ENCODE data around the gene MEGF11.

MEGF11 gene

DNA sequence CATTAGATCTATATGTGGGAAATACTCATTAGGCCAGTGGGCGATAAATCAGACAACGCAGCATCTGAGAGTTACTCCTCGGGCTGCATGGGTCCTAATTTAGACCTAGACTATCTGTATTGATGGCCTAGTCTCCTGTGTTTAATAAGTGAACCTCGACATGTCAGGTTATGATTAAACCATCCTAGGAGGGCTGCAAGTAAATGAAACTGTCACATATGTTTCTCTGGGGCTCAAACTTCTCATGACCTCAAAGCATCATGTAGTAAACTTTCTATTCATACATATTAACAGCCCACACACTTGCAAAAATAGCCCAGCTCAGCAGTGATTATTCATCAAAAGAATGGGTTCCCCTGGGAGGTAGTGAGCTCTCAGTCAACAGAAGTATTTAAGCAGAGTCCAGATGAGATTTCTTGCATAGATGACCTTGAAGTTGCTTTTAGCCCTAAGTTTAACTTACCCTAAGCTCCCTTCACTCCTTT, 332.7 kb downstream of the MEGF11 start:
- Histone ChIP-seq H3K36me3 (ENCODE audit: insufficient read depth, low read length) (no peaks in the 10 kb centered on the region), H3K9me2 (replicated peaks; ENCODE audit: low read depth, low read length) (no peaks in the 10 kb centered on the region), H2AFZ (ENCODE audit: low read length) (no peak overlapping the region), H3F3A (ENCODE audit: low read depth) (no peaks in the 10 kb centered on the region), H3K9ac (ENCODE audit: low read depth, low read length, poor library complexity, severe bottlenecking) (no peak overlapping the region), H3K79me2 (ENCODE audit: insufficient read depth, low read length) (no peaks in the 10 kb centered on the region), H3K9me3 (ENCODE audit: insufficient read depth, low read depth, low read length) (no peaks in the 10 kb centered on the region), H3K27me3 (ENCODE audit: insufficient read depth, low read length, poor library complexity, severe bottlenecking) (no peaks in the 10 kb centered on the region), H4K20me1 (ENCODE audit: insufficient read depth, low read length, poor library complexity, severe bottlenecking) (no peaks in the 10 kb centered on the region), H3K4me1 (ENCODE audit: insufficient read depth, low read length, poor library complexity, severe bottlenecking) (no peaks in the 10 kb centered on the region), H3K4me3 (ENCODE audit: low read length, poor library complexity, severe bottlenecking) (no peak overlapping the region), H3K4me2 (ENCODE audit: low read depth, low read length, poor library complexity, severe bottlenecking) (no peak overlapping the region)
- TF ChIP-seq, protein P1, sequence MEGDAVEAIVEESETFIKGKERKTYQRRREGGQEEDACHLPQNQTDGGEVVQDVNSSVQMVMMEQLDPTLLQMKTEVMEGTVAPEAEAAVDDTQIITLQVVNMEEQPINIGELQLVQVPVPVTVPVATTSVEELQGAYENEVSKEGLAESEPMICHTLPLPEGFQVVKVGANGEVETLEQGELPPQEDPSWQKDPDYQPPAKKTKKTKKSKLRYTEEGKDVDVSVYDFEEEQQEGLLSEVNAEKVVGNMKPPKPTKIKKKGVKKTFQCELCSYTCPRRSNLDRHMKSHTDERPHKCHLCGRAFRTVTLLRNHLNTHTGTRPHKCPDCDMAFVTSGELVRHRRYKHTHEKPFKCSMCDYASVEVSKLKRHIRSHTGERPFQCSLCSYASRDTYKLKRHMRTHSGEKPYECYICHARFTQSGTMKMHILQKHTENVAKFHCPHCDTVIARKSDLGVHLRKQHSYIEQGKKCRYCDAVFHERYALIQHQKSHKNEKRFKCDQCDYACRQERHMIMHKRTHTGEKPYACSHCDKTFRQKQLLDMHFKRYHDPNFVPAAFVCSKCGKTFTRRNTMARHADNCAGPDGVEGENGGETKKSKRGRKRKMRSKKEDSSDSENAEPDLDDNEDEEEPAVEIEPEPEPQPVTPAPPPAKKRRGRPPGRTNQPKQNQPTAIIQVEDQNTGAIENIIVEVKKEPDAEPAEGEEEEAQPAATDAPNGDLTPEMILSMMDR (conservative IDR thresholded peaks at IDR 0.05; ENCODE audit: low read length) = no peak

DNA sequence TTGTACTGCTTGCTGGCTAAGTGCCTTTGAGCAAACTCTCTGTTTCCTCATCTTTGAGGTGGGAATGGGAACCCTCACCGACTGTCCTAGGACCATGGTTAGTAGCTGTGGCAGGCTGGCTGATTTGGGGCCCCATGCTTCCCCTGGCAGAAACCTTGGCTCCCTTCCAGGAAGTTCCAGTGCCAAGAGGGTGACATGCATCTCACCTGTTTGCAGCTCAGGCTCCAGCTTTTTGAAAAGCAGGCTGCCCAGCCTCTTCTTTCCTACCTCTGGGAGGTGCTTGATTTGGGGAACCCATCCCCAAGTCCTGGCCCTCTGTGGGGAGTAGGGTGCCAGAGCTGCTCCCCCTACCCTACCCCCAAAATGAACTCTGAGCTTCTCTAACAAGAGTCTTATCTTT, 333.4 kb downstream of the MEGF11 start:
- Histone ChIP-seq H3K4me1 (ENCODE audit: insufficient read depth, low read length, poor library complexity, severe bottlenecking) (no peaks in the 10 kb centered on the region), H3K4me2 (ENCODE audit: low read depth, low read length, poor library complexity, severe bottlenecking) (no peak overlapping the region), H3K9ac (ENCODE audit: low read depth, low read length, poor library complexity, severe bottlenecking) (no peak overlapping the region), H3F3A (ENCODE audit: low read depth) (no peaks in the 10 kb centered on the region), H3K9me3 (ENCODE audit: insufficient read depth, low read depth, low read length) (no peaks in the 10 kb centered on the region), H4K20me1 (ENCODE audit: insufficient read depth, low read length, poor library complexity, severe bottlenecking) (no peaks in the 10 kb centered on the region), H3K9me2 (replicated peaks; ENCODE audit: low read depth, low read length) (no peaks in the 10 kb centered on the region), H3K27me3 (ENCODE audit: insufficient read depth, low read length, poor library complexity, severe bottlenecking) (no peaks in the 10 kb centered on the region), H3K79me2 (ENCODE audit: insufficient read depth, low read length) (no peaks in the 10 kb centered on the region), H3K36me3 (ENCODE audit: insufficient read depth, low read length) (no peaks in the 10 kb centered on the region), H2AFZ (ENCODE audit: low read length) (no peak overlapping the region), H3K4me3 (ENCODE audit: low read length, poor library complexity, severe bottlenecking) (no peak overlapping the region)
- TF ChIP-seq, protein P1 (conservative IDR thresholded peaks at IDR 0.05; ENCODE audit: low read length) = no peak
- no peak for TF ChIP-seq EZH2phosphoT487 (IDR thresholded peaks at IDR 0.05; ENCODE audit: borderline replicate concordance)

DNA sequence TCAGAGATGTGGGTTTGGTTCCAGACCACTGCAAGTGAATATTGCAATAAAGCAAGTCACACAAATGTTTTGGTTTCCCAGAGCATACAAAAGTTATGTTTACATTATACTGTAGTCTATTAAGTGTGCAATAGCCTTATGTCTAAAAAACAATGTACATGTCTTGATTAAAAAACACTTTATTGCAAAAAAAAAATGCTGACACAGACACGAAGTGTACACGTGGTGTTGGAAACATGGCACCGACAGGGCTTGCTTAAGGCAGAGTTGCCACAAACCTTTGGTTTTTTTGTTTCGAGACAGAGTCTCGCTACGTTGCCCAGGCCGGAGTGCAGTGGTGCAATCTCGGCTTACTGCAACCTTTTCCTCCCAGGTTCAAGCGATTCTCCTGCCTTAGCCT, 334.2 kb downstream of the MEGF11 start:
- Histone ChIP-seq H3K27me3 (ENCODE audit: insufficient read depth, low read length, poor library complexity, severe bottlenecking) (no peaks in the 10 kb centered on the region), H3F3A (ENCODE audit: low read depth) (no peaks in the 10 kb centered on the region), H3K4me3 (ENCODE audit: low read length, poor library complexity, severe bottlenecking) (no peak overlapping the region), H4K20me1 (ENCODE audit: insufficient read depth, low read length, poor library complexity, severe bottlenecking) (no peaks in the 10 kb centered on the region), H3K9me2 (replicated peaks; ENCODE audit: low read depth, low read length) (no peaks in the 10 kb centered on the region), H3K36me3 (ENCODE audit: insufficient read depth, low read length) (no peaks in the 10 kb centered on the region), H3K79me2 (ENCODE audit: insufficient read depth, low read length) (no peaks in the 10 kb centered on the region), H2AFZ (ENCODE audit: low read length) (no peak overlapping the region), H3K4me1 (ENCODE audit: insufficient read depth, low read length, poor library complexity, severe bottlenecking) (no peaks in the 10 kb centered on the region), H3K9ac (ENCODE audit: low read depth, low read length, poor library complexity, severe bottlenecking) (no peak overlapping the region), H3K9me3 (ENCODE audit: insufficient read depth, low read depth, low read length) (no peaks in the 10 kb centered on the region), H3K4me2 (ENCODE audit: low read depth, low read length, poor library complexity, severe bottlenecking) (no peak overlapping the region)
- TF ChIP-seq, protein P1 (conservative IDR thresholded peaks at IDR 0.05; ENCODE audit: low read length) = no peak
- no peak for TF ChIP-seq EZH2phosphoT487 (IDR thresholded peaks at IDR 0.05; ENCODE audit: borderline replicate concordance)
